Esophagus squamous epithelium (tissue), 4 donors: ENCODE data around the gene VGLL4.

Experiments used
- CTCF ChIP-seq, 6 experiments: fragments of 450-650 bp in 4 of 6; fragments of 200-600 bp in 2 of 6; sonication (generic) in 2 of 6; IDR thresholded peaks; one replicate each; pipeline ENCODE4 v1.5.1; 2016 to 2019; ENCODE audit warnings: antibody characterized with exemption in 6 of 6, mild to moderate bottlenecking in 4 of 6, moderate library complexity in 4 of 6
- POLR2A ChIP-seq, 4 donors: fragments of 450-650 bp; IDR thresholded peaks; one replicate each; pipeline ENCODE4 v1.6.1; 2017; ENCODE audit warnings: antibody characterized with exemption in 4 of 4, mild to moderate bottlenecking in 4 of 4, moderate library complexity in 3 of 4

DNA sequence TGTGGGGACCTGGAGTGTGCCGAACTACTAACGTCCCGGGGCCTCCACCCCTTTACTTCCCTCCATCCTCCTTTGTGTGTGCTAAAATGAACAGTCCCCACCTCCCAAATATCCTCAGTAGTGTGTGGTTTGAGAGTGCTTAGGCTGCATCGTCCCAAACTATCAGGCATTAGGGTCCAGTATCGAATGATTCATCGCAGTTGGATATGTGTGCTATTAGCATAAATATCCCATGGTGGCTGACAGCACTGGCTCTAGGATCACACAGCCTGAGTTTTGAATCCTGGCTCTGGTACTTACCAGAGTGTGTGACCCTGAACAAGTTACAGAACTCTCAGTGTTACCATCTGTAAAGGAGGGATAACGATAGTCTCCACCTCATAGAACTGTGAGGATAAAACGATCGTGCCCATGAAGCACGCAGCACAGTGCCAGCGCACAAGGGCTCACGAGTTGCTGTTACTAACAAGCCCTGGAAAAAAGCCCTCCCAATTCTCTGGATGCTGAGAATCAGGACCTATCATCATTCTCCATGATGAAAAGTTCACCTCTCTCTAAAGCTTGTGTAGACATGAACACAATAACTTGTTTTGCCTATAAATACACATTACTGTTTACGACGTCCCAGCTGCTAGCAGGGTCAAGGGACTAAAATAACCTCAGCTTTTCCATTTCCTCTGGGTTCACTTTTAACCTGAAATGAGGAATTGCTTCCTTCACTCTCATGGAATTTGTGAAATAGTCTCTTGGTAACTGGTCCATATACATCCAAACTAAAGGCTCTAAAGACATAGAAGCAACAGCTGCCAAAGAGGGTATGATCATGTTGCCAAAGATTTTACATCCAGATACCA lies 51.0 kb downstream of the VGLL4 start:
- no peak for TF ChIP-seq CTCF (IDR thresholded peaks at IDR 0.05)
- no peak for TF ChIP-seq POLR2A (IDR thresholded peaks at IDR 0.05)
